ACC112 (cell line): ENCODE results near the gene JPH2.

ENCODE experiments used
- H2AFZ ChIP-seq: fragments of 200-600 bp; sonication (generic); one replicate; pipeline ENCODE4 v1.6.0; 2017; ENCODE audit warnings: antibody characterized with exemption, low read length; ENCODE audit not compliant: unreplicated experiment
- H3K27ac ChIP-seq: fragments of 200-600 bp; sonication (generic); 2 replicates; pipeline ENCODE4 v1.5.1; 2014; ENCODE audit warnings: low read depth, mild to moderate bottlenecking, antibody characterized with exemption, low read length, moderate library complexity
- H3K27me3 ChIP-seq: fragments of 200-600 bp; sonication (generic); 2 replicates; pipeline ENCODE4 v1.6.1; 2014; ENCODE audit warnings: mild to moderate bottlenecking, antibody characterized with exemption, low read length, moderate library complexity, mixed read lengths; ENCODE audit not compliant: insufficient read depth
- H3K36me3 ChIP-seq: fragments of 200-600 bp; sonication (generic); 2 replicates; pipeline ENCODE4 v1.6.1; 2016; ENCODE audit warnings: mild to moderate bottlenecking, antibody characterized with exemption, low read length, moderate library complexity, mixed read lengths; ENCODE audit not compliant: insufficient read depth
- H3K4me1 ChIP-seq: fragments of 200-600 bp; sonication (generic); one replicate; pipeline ENCODE4 v1.6.1; 2016; ENCODE audit warnings: low read length, mixed read lengths; ENCODE audit not compliant: insufficient read depth, unreplicated experiment, control insufficient read depth
- H3K4me3 ChIP-seq: fragments of 200-600 bp; sonication (generic); 2 replicates; pipeline ENCODE4 v1.5.1; 2014; ENCODE audit warnings: mild to moderate bottlenecking, low read depth, low read length
- H3K79me2 ChIP-seq: fragments of 200-600 bp; sonication (generic); one replicate; pipeline ENCODE4 v1.6.0; 2016; ENCODE audit warnings: low read length; ENCODE audit not compliant: control insufficient read depth, unreplicated experiment, insufficient read depth

Gene JPH2

GRCh38 chr20:44186201-44186600, 787 bp downstream of the JPH2 start:
- Histone ChIP-seq H3K36me3 (no peaks in the 10 kb centered on the region), H3K4me3 (peak overlapping the region; percentile 77), H3K4me1 (peaks cover 28% of the 10 kb centered on the region), H3K27ac (no peak overlapping the region), H3K27me3 (no peaks in the 10 kb centered on the region), H3K79me2 (no peaks in the 10 kb centered on the region), H2AFZ (no peak overlapping the region)

DNA sequence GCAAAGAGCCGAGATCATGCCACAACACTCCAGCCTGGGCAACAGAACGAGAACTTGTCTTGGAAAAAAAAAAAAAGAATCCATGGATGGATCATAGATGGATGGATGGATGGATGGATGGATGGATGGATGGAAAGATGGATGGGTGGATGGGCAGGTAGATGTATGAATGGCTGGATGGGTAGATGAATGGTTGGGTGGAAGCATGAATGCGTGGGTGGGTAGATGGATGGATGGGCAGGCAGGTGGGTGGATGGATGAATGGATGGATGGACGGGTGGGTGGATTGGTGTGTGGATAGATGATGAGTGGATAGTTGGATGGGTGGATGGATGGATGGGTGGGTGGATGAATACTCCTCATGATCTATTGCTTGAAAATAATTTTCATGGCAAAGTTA, 1.4 kb downstream of the JPH2 start:
- Histone ChIP-seq H3K27me3 (no peaks in the 10 kb centered on the region), H2AFZ (no peak overlapping the region), H3K36me3 (no peaks in the 10 kb centered on the region), H3K79me2 (no peaks in the 10 kb centered on the region), H3K4me3 (no peak overlapping the region), H3K4me1 (peaks cover 28% of the 10 kb centered on the region), H3K27ac (no peak overlapping the region)

- H3K4me3 ChIP-seq, result no peak overlapping the region
- peaks cover 20% of the 10 kb centered on the region for H3K4me1 ChIP-seq
- no peak overlapping the region for H3K27ac ChIP-seq
- H3K79me2 ChIP-seq, result no peaks in the 10 kb centered on the region
- no peaks in the 10 kb centered on the region for H3K36me3 ChIP-seq
- no peak overlapping the region for H2AFZ ChIP-seq
- H3K27me3 ChIP-seq, result no peaks in the 10 kb centered on the region
Measured at GRCh38 chr20:44183282-44183681, 3.7 kb downstream of the JPH2 start.

DNA sequence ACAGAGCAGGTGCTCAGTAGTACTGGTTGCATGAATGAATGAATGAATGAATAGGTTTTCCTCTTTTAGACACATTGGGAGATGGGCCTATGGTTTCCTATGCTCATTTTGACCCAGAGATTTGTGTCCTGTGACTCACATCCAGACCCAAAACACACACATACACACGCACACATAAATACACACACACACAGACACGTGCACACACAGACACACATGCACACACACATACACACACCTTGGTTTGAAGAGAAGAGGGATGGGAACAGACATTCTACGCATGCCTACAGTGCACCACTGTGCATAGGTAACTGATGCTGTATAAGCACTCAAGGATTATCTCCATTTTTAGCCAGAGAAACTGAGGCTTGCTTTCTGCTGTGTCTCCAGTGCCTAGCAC, 4.1 kb downstream of the JPH2 start:
- no peak overlapping the region for H3K27ac ChIP-seq
- peaks cover 16% of the 10 kb centered on the region for H3K4me1 ChIP-seq
- H3K4me3 ChIP-seq, result no peak overlapping the region
- no peak overlapping the region for H2AFZ ChIP-seq
- H3K27me3 ChIP-seq, result no peaks in the 10 kb centered on the region
- no peaks in the 10 kb centered on the region for H3K79me2 ChIP-seq
- no peaks in the 10 kb centered on the region for H3K36me3 ChIP-seq

GRCh38 chr20:44182135-44182765, 4.7 kb downstream of the JPH2 start:
- Histone ChIP-seq H3K79me2 (no peaks in the 10 kb centered on the region), H2AFZ (no peak overlapping the region), H3K36me3 (no peaks in the 10 kb centered on the region), H3K4me1 (peaks cover 10% of the 10 kb centered on the region), H3K4me3 (no peak overlapping the region), H3K27ac (no peak overlapping the region), H3K27me3 (no peaks in the 10 kb centered on the region)

GRCh38 chr20:44181611-44182010, 5.4 kb downstream of the JPH2 start:
- no peaks in the 10 kb centered on the region for H3K36me3 ChIP-seq
- no peak overlapping the region for H3K4me3 ChIP-seq
- no peak overlapping the region for H2AFZ ChIP-seq
- H3K4me1 ChIP-seq, result peaks cover 4% of the 10 kb centered on the region
- H3K27me3 ChIP-seq, result no peaks in the 10 kb centered on the region
- H3K27ac ChIP-seq, result no peak overlapping the region
- H3K79me2 ChIP-seq, result no peaks in the 10 kb centered on the region

DNA sequence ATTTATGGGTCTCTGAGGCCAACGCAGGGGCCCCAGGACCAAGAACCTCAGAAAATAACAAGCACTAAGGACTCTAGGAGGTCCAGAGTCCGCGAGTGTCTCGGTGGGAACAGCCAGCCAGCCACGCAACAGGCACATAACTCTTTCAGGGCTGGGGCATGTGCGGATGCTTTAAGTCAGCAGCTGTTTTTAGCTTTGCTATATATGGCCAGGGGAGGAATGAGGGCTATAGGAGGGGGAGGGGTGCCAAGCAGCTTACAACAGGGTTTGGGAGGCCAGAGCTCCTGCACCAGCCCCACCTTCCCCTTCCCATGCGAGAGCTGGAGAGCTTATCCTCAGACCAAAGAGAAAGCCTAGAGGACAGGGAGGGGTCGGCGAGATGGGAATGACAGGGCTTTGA, 6.2 kb downstream of the JPH2 start:
- Histone ChIP-seq H3K4me1 (no peaks in the 10 kb centered on the region), H3K36me3 (no peaks in the 10 kb centered on the region), H3K4me3 (no peak overlapping the region), H2AFZ (no peak overlapping the region), H3K27ac (no peak overlapping the region), H3K79me2 (no peaks in the 10 kb centered on the region), H3K27me3 (no peaks in the 10 kb centered on the region)

GRCh38 chr20:44176833-44177534, 10.0 kb downstream of the JPH2 start:
- no peaks in the 10 kb centered on the region for H3K79me2 ChIP-seq
- H2AFZ ChIP-seq, result no peak overlapping the region
- H3K36me3 ChIP-seq, result no peaks in the 10 kb centered on the region
- H3K27me3 ChIP-seq, result no peaks in the 10 kb centered on the region
- H3K4me1 ChIP-seq, result peaks cover 2% of the 10 kb centered on the region
- no peak overlapping the region for H3K4me3 ChIP-seq
- H3K27ac ChIP-seq, result no peak overlapping the region

- Histone ChIP-seq H3K36me3 (no peaks in the 10 kb centered on the region), H3K79me2 (no peaks in the 10 kb centered on the region), H3K27me3 (no peaks in the 10 kb centered on the region), H3K4me3 (no peak overlapping the region), H2AFZ (no peak overlapping the region), H3K4me1 (peaks cover 12% of the 10 kb centered on the region), H3K27ac (no peak overlapping the region)
Measured at GRCh38 chr20:44174996-44175765, 11.8 kb downstream of the JPH2 start.

GRCh38 chr20:44173846-44174245, 13.1 kb downstream of the JPH2 start:
- Histone ChIP-seq H3K4me3 (no peak overlapping the region), H3K27ac (no peak overlapping the region), H3K79me2 (no peaks in the 10 kb centered on the region), H3K4me1 (peaks cover 12% of the 10 kb centered on the region), H2AFZ (no peak overlapping the region), H3K27me3 (no peaks in the 10 kb centered on the region), H3K36me3 (no peaks in the 10 kb centered on the region)

- Histone ChIP-seq H3K4me3 (no peak overlapping the region), H2AFZ (no peak overlapping the region), H3K79me2 (no peaks in the 10 kb centered on the region), H3K4me1 (peaks cover 12% of the 10 kb centered on the region), H3K27ac (no peak overlapping the region), H3K36me3 (no peaks in the 10 kb centered on the region), H3K27me3 (no peaks in the 10 kb centered on the region)
Measured at GRCh38 chr20:44173116-44173515, 13.9 kb downstream of the JPH2 start.
